Esophagus muscularis mucosa (tissue), 4 donors: ENCODE measurements around the gene RLN1.

Source experiments
- CTCF ChIP-seq, 3 experiments: fragments of 200-600 bp in 2 of 3; fragments of 450-650 bp in 1 of 3; sonication (generic) in 2 of 3; IDR thresholded peaks; one replicate each; pipeline ENCODE4 v1.5.1; 2017 to 2019; ENCODE audit warnings: antibody characterized with exemption in 3 of 3, mild to moderate bottlenecking in 2 of 3, moderate library complexity in 1 of 3
- EP300 ChIP-seq: sonication (generic); formaldehyde crosslinking; IDR thresholded peaks from one replicate; pipeline ENCODE4 v1.6.1; 2017; ENCODE audit warnings: antibody characterized with exemption
- POLR2A ChIP-seq: fragments of 450-650 bp; IDR thresholded peaks from one replicate; pipeline ENCODE4 v1.6.1; 2017; ENCODE audit warnings: antibody characterized with exemption, moderate library complexity, mild to moderate bottlenecking, low read depth
- POLR2AphosphoS5 ChIP-seq, 2 donors: sonication (generic); formaldehyde crosslinking; IDR thresholded peaks; one replicate each; pipeline ENCODE4 v1.6.1; 2017; ENCODE audit warnings: antibody characterized with exemption in 2 of 2

DNA sequence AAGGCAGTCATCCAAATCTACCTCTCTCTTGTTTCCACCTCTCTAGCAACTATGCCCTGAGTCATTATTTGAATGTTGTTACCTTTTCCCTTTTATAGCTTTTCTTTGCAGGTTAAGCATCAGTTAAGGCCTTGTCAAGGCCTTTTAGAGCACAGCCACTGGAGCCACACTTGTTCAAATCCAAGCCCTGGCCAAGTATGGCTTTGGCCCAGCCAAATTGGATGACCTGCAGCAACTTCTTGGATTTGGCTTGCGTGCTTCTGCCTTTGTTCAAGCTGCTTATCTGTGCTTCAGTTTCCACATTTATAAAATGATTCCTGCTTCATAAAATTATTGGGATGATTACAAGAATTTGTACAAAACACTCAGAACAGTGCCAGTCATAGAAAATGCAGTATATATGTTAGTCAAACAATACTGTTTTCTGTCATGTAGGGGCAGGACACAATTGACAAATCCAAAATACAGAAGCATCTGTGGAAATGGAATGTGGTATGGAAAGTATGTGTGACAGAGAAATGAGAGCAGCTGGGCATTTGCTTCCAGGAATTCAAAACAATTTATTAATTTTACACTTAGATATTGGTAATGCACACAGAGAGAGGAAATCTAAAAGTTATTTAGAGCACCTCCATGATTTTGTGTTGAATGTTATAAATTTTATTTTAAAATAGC, 17.9 kb upstream of the RLN1 start:
- TF ChIP-seq EP300 (no peak), CTCF (IDR thresholded peaks at IDR 0.05) (no peak), POLR2A (no peak), POLR2AphosphoS5 (IDR thresholded peaks at IDR 0.05) (no peak)
